HepG2 (cell line): ENCODE results near the gene SRRM4.

ENCODE experiments used
- CERS6 ChIP-seq: sonication (generic); formaldehyde crosslinking; IDR thresholded peaks from 2 replicates; pipeline ENCODE4 v1.5.0; 2020; ENCODE audit warnings: missing genetic modification reagents
- DZIP1 ChIP-seq: sonication (generic); formaldehyde crosslinking; IDR thresholded peaks from 2 replicates; pipeline ENCODE4 v1.5.0; 2020; ENCODE audit warnings: mild to moderate bottlenecking, missing genetic modification reagents
- HBP1 ChIP-seq: IDR thresholded peaks from 2 replicates; pipeline ENCODE4 v1.6.1; 2016; ENCODE audit warnings: low read depth, control low read depth
- REPIN1 ChIP-seq: sonication (generic); formaldehyde crosslinking; IDR thresholded peaks from 2 replicates; pipeline ENCODE4 v1.8.0; 2022; ENCODE audit warnings: missing genetic modification reagents, low read depth, mild to moderate bottlenecking, borderline replicate concordance
- ZBTB20 ChIP-seq: sonication (generic); formaldehyde crosslinking; IDR thresholded peaks from 2 replicates; pipeline ENCODE4 v1.8.1; 2023; ENCODE audit warnings: missing genetic modification reagents, low read depth, mild to moderate bottlenecking, borderline replicate concordance
- ZFX ChIP-seq: sonication (generic); formaldehyde crosslinking; IDR thresholded peaks from 2 replicates; pipeline ENCODE4 v1.4.0; 2020; ENCODE audit warnings: mild to moderate bottlenecking, low read depth, missing genetic modification reagents, moderate library complexity
- TF ChIP-seq, protein P1 (sequence below): sonication (generic); formaldehyde crosslinking; IDR thresholded peaks from 2 replicates; pipeline ENCODE4 v1.5.0; 2020; ENCODE audit warnings: mild to moderate bottlenecking, missing genetic modification reagents, moderate library complexity

- TF ChIP-seq, protein P1, sequence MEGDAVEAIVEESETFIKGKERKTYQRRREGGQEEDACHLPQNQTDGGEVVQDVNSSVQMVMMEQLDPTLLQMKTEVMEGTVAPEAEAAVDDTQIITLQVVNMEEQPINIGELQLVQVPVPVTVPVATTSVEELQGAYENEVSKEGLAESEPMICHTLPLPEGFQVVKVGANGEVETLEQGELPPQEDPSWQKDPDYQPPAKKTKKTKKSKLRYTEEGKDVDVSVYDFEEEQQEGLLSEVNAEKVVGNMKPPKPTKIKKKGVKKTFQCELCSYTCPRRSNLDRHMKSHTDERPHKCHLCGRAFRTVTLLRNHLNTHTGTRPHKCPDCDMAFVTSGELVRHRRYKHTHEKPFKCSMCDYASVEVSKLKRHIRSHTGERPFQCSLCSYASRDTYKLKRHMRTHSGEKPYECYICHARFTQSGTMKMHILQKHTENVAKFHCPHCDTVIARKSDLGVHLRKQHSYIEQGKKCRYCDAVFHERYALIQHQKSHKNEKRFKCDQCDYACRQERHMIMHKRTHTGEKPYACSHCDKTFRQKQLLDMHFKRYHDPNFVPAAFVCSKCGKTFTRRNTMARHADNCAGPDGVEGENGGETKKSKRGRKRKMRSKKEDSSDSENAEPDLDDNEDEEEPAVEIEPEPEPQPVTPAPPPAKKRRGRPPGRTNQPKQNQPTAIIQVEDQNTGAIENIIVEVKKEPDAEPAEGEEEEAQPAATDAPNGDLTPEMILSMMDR (CRISPR knock-in tag) = no peak
- no peak for TF ChIP-seq REPIN1
- no peak for TF ChIP-seq CERS6 (CRISPR knock-in tag)
- TF ChIP-seq DZIP1 (CRISPR knock-in tag) = no peak
- TF ChIP-seq HBP1 (CRISPR knock-in tag) = no peak
- no peak for TF ChIP-seq ZBTB20
- no peak for TF ChIP-seq ZFX
These were observed 176.6 kb downstream of the SRRM4 start for GRCh38 chr12:119157978-119158377.
